Ovary (tissue), 3 donors: ENCODE data around the gene NLRC5.
"Not testable (repeated sequence)": the region's sequence is repeated elsewhere in the genome, so short reads cannot be mapped to it uniquely, and the experiment has no call there.

Experiments used
- EP300 ChIP-seq: sonication (generic); formaldehyde crosslinking; IDR thresholded peaks from one replicate; pipeline ENCODE4 v1.6.1; 2017; ENCODE audit warnings: antibody characterized with exemption
- POLR2A ChIP-seq: fragments of 450-650 bp; IDR thresholded peaks from one replicate; pipeline ENCODE4 v1.6.1; 2017; ENCODE audit warnings: antibody characterized with exemption, mild to moderate bottlenecking, moderate library complexity
- TF ChIP-seq, protein P1 (sequence below), 3 donors: fragments of 450-650 bp in 2 of 3; fragments of 200-600 bp in 1 of 3; IDR thresholded peaks; one replicate each; pipeline versions ENCODE4 v1.5.1 to v1.8.0; 2016 to 2022; ENCODE audit warnings: antibody characterized with exemption in 3 of 3, mild to moderate bottlenecking in 1 of 3
- donor health status: DM: no; HTN: no; CAD: no.

GRCh38 chr16:57109259-57110105 lies 120.1 kb downstream of the NLRC5 start:
- TF ChIP-seq, protein P1, sequence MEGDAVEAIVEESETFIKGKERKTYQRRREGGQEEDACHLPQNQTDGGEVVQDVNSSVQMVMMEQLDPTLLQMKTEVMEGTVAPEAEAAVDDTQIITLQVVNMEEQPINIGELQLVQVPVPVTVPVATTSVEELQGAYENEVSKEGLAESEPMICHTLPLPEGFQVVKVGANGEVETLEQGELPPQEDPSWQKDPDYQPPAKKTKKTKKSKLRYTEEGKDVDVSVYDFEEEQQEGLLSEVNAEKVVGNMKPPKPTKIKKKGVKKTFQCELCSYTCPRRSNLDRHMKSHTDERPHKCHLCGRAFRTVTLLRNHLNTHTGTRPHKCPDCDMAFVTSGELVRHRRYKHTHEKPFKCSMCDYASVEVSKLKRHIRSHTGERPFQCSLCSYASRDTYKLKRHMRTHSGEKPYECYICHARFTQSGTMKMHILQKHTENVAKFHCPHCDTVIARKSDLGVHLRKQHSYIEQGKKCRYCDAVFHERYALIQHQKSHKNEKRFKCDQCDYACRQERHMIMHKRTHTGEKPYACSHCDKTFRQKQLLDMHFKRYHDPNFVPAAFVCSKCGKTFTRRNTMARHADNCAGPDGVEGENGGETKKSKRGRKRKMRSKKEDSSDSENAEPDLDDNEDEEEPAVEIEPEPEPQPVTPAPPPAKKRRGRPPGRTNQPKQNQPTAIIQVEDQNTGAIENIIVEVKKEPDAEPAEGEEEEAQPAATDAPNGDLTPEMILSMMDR (IDR thresholded peaks at IDR 0.05): not testable (repeated sequence)
- not testable (repeated sequence) for TF ChIP-seq POLR2A, EP300
